Neural cell (in vitro differentiated cells): ENCODE results near the gene ZNF460.

Source experiments
- EZH2 ChIP-seq: fragments of 200-600, 300-800 bp; shearing (Covaris generic), sonication (generic); IDR thresholded peaks from 2 replicates; pipeline ENCODE4 v1.6.1; 2014; ENCODE audit warnings: antibody characterized with exemption, low read length, borderline replicate concordance, mild to moderate bottlenecking; ENCODE audit not compliant: insufficient read depth, poor library complexity, severe bottlenecking
- TF ChIP-seq, protein P1 (sequence below): fragments of 450-650 bp; IDR thresholded peaks from 2 replicates; pipeline ENCODE4 v1.5.1; 2014; ENCODE audit warnings: antibody characterized with exemption, mild to moderate bottlenecking, moderate library complexity; ENCODE audit not compliant: poor library complexity, severe bottlenecking

DNA sequence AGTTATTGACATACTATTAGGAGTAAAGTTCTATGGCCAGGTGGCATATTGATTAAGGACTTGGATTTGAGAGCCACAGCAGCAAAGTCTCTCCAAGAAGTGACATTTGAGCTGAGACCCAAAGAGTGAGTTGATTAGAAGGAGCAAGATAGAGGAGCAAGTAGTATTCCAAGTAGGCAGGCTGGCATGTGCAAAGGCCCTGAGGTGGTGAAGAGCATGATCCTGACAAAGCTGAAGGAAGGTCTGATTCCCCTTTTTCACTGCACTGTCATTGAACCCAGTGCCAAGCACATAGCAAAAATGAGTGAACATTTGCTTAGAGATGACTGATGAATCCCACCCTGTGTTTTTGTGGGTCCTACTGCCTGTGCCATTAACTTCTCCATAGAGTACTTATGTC, 44.7 kb downstream of the ZNF460 start:
- no peak for TF ChIP-seq EZH2
- TF ChIP-seq, protein P1, sequence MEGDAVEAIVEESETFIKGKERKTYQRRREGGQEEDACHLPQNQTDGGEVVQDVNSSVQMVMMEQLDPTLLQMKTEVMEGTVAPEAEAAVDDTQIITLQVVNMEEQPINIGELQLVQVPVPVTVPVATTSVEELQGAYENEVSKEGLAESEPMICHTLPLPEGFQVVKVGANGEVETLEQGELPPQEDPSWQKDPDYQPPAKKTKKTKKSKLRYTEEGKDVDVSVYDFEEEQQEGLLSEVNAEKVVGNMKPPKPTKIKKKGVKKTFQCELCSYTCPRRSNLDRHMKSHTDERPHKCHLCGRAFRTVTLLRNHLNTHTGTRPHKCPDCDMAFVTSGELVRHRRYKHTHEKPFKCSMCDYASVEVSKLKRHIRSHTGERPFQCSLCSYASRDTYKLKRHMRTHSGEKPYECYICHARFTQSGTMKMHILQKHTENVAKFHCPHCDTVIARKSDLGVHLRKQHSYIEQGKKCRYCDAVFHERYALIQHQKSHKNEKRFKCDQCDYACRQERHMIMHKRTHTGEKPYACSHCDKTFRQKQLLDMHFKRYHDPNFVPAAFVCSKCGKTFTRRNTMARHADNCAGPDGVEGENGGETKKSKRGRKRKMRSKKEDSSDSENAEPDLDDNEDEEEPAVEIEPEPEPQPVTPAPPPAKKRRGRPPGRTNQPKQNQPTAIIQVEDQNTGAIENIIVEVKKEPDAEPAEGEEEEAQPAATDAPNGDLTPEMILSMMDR: no peak
